IPS-NIHi11 (cell line): ENCODE measurements around the gene LIN7C.
"Not testable (repeated sequence)": the region's sequence is repeated elsewhere in the genome, so short reads cannot be mapped to it uniquely, and the experiment has no call there.

Experiments
- DNase-seq: peaks from one replicate; pipeline ENCODE4 v3.0.0; 2012; ENCODE audit warnings: mixed read lengths, low spot score

Gene LIN7C

GRCh38 chr11:27470166-27470565, 36.4 kb downstream of the LIN7C start:
- DNase-seq = no peak

GRCh38 chr11:27468995-27469695, 37.4 kb downstream of the LIN7C start:
- no peak for DNase-seq

- DNase-seq = no peak
Observed at GRCh38 chr11:27468209-27468994, 38.2 kb downstream of the LIN7C start.

GRCh38 chr11:27467181-27467913, 39.2 kb downstream of the LIN7C start:
- no peak for DNase-seq

- DNase-seq = no peak
Observed at GRCh38 chr11:27466363-27466762, 40.2 kb downstream of the LIN7C start.

- no peak for DNase-seq
Observed at GRCh38 chr11:27465629-27466028, 40.9 kb downstream of the LIN7C start.

GRCh38 chr11:27464909-27465308, 41.7 kb downstream of the LIN7C start:
- no peak for DNase-seq

GRCh38 chr11:27464289-27464696, 42.3 kb downstream of the LIN7C start:
- DNase-seq = peak; percentile 14

- no peak for DNase-seq
Observed at GRCh38 chr11:27462543-27462942, 44.0 kb downstream of the LIN7C start.

- DNase-seq = no peak
Observed at GRCh38 chr11:27460158-27460978, 46.2 kb downstream of the LIN7C start.

GRCh38 chr11:27459191-27459590, 47.4 kb downstream of the LIN7C start:
- no peak for DNase-seq

GRCh38 chr11:27458182-27458581, 48.4 kb downstream of the LIN7C start:
- DNase-seq = no peak

- no peak for DNase-seq
Observed at GRCh38 chr11:27456795-27457329, 49.7 kb downstream of the LIN7C start.

- DNase-seq = no peak
Observed at GRCh38 chr11:27456140-27456794, 50.3 kb downstream of the LIN7C start.

- DNase-seq = no peak
Observed at GRCh38 chr11:27455667-27456066, 50.9 kb downstream of the LIN7C start.

- no peak for DNase-seq
Observed at GRCh38 chr11:27453701-27454100, 52.9 kb downstream of the LIN7C start.

- no peak for DNase-seq
Observed at GRCh38 chr11:27452147-27452546, 54.4 kb downstream of the LIN7C start.

GRCh38 chr11:27451244-27451965, 55.2 kb downstream of the LIN7C start:
- DNase-seq = no peak

GRCh38 chr11:27448184-27448540, 58.4 kb downstream of the LIN7C start:
- DNase-seq = not testable (repeated sequence)
